IMR-90 (cell line): ENCODE data around the gene SNX15. TPM values are rescaled to one million over a fixed set of nuclear protein-coding genes. Genes with fewer than 3 reads are reported as not detected.

ENCODE experiments used
- ATAC-seq: fragments of 200-7000 bp; cut with Tn5 transposase; 2 replicates; pipeline ENCODE4 v1.9.1; 2020; ENCODE audit warnings: low read depth, mild to moderate bottlenecking, moderate library complexity
- BruUV-seq: library from RNA; stranded (reverse); fragments of 400-500 nt; replicated peaks from 2 replicates; lab custom pipeline; 2021; lab: Mats Ljungman, UMichigan
- CTCF ChIA-PET: fragments of 300-600 bp; formaldehyde crosslinking; extraction: SDS; loops from one replicate; lab custom pipeline; 2021; ENCODE audit warnings: antibody characterized with exemption; lab: Yijun Ruan, JAX
- POLR2A ChIA-PET: fragments of 300-600 bp; sonication (Branson Sonifier 250); formaldehyde crosslinking; loops from one replicate; lab custom pipeline; 2022; ENCODE audit warnings: antibody characterized with exemption; ENCODE audit not compliant: unreplicated experiment; lab: Charles Lee
- DNase-seq: peaks from one replicate; pipeline ENCODE4 v3.0.0; 2013
- H2AFZ ChIP-seq: replicated peaks from 2 replicates; pipeline ENCODE3; 2013; ENCODE audit warnings: low read length, mild to moderate bottlenecking; ENCODE audit not compliant: poor library complexity
- H2AK5ac ChIP-seq: 2 replicates; pipeline ENCODE4 v1.6.1; 2013; ENCODE audit warnings: low read depth, low read length, inconsistent platforms
- H2AK9ac ChIP-seq: replicated peaks from 2 replicates; pipeline ENCODE3; 2013; ENCODE audit warnings: mild to moderate bottlenecking, low read depth, low read length, moderate library complexity; ENCODE audit not compliant: poor library complexity
- H2BK120ac ChIP-seq: 2 replicates; pipeline ENCODE4 v1.6.1; 2013; ENCODE audit warnings: low read depth, low read length, inconsistent platforms
- H2BK15ac ChIP-seq: 3 replicates; pipeline ENCODE4 v1.6.1; 2013; ENCODE audit warnings: low read depth, low read length, inconsistent platforms
- H2BK20ac ChIP-seq: 2 replicates; pipeline ENCODE4 v1.6.1; 2013; ENCODE audit warnings: low read depth, mild to moderate bottlenecking, inconsistent platforms, low read length, moderate library complexity
- H2BK5ac ChIP-seq: 2 replicates; pipeline ENCODE4 v1.6.1; 2013; ENCODE audit warnings: mild to moderate bottlenecking, low read depth, low read length, inconsistent platforms; ENCODE audit not compliant: poor library complexity, severe bottlenecking
- H3K14ac ChIP-seq: replicated peaks from 2 replicates; pipeline ENCODE4 v1.6.1; 2013; ENCODE audit warnings: low read depth, low read length, inconsistent platforms
- H3K18ac ChIP-seq: 2 replicates; pipeline ENCODE4 v1.6.1; 2013; ENCODE audit warnings: low read depth, low read length, control low read depth
- H3K23ac ChIP-seq: 2 replicates; pipeline ENCODE4 v1.6.1; 2013; ENCODE audit warnings: low read depth, low read length, inconsistent platforms
- H3K27ac ChIP-seq: 2 replicates; pipeline ENCODE4 v1.5.1; 2013; ENCODE audit warnings: mild to moderate bottlenecking, control low read depth, low read length; ENCODE audit not compliant: insufficient read depth
- H3K27me3 ChIP-seq: 2 replicates; pipeline ENCODE4 v1.6.1; 2013; ENCODE audit warnings: low read length; ENCODE audit not compliant: control insufficient read depth, insufficient read depth
- H3K36me3 ChIP-seq: 2 replicates; pipeline ENCODE4 v1.6.1; 2013; ENCODE audit warnings: low read length, mixed read lengths; ENCODE audit not compliant: control insufficient read depth, insufficient read depth
- H3K4ac ChIP-seq: 2 replicates; pipeline ENCODE4 v1.6.1; 2013; ENCODE audit warnings: low read depth, low read length, inconsistent platforms
- H3K4me1 ChIP-seq: 2 replicates; pipeline ENCODE4 v1.6.1; 2013; ENCODE audit warnings: low read length, mixed read lengths; ENCODE audit not compliant: control insufficient read depth, insufficient read depth
- H3K4me2 ChIP-seq: 2 replicates; pipeline ENCODE4 v1.6.1; 2013; ENCODE audit warnings: low read depth, mild to moderate bottlenecking, control low read depth, low read length, moderate library complexity
- H3K4me3 ChIP-seq: 2 replicates; pipeline ENCODE4 v1.5.1; 2013; ENCODE audit warnings: low read depth, mild to moderate bottlenecking, control low read depth, low read length, moderate library complexity; ENCODE audit not compliant: insufficient read depth
- H3K56ac ChIP-seq: 2 replicates; pipeline ENCODE4 v1.6.1; 2013; ENCODE audit warnings: low read length, inconsistent platforms; ENCODE audit not compliant: insufficient read depth; ENCODE audit errors: extremely low read depth
- H3K79me1 ChIP-seq, 2 experiments: 2 replicates each; pipeline ENCODE4 v1.6.1; 2013; ENCODE audit warnings: low read length in 2 of 2, inconsistent platforms in 1 of 2, low read depth in 1 of 2
- H3K9ac ChIP-seq: 2 replicates; pipeline ENCODE4 v1.6.1; 2013; ENCODE audit warnings: low read depth, low read length, control low read depth
- H3K9me1 ChIP-seq: 2 replicates; pipeline ENCODE4 v1.6.1; 2013; ENCODE audit warnings: low read length, inconsistent platforms; ENCODE audit not compliant: insufficient read depth
- H3K9me3 ChIP-seq: 2 replicates; pipeline ENCODE4 v1.6.1; 2013; ENCODE audit warnings: low read length; ENCODE audit not compliant: control insufficient read depth, insufficient read depth
- H4K20me1 ChIP-seq: 2 replicates; pipeline ENCODE4 v1.6.1; 2013; ENCODE audit warnings: low read length, inconsistent platforms; ENCODE audit not compliant: insufficient read depth
- H4K5ac ChIP-seq: 2 replicates; pipeline ENCODE4 v1.6.1; 2013; ENCODE audit warnings: mild to moderate bottlenecking, low read depth, low read length, control low read depth
- H4K8ac ChIP-seq, 2 experiments: 2 replicates each; pipeline ENCODE4 v1.6.1; 2013; ENCODE audit warnings: low read depth in 2 of 2, low read length in 2 of 2, control low read depth in 1 of 2, inconsistent platforms in 1 of 2
- H4K91ac ChIP-seq: 2 replicates; pipeline ENCODE4 v1.6.1; 2013; ENCODE audit warnings: low read depth, low read length, inconsistent platforms; ENCODE audit not compliant: insufficient read depth
- BHLHE40 ChIP-seq: fragments of 150-350 bp; IDR thresholded peaks from 2 replicates; pipeline ENCODE4 v1.6.1; 2016; ENCODE audit warnings: mild to moderate bottlenecking, low read depth, low read length
- FOS ChIP-seq: fragments of 150-350 bp; IDR thresholded peaks from 2 replicates; pipeline ENCODE4 v1.6.1; 2016; ENCODE audit warnings: low read depth, low read length
- MAZ ChIP-seq: IDR thresholded peaks from 2 replicates; pipeline ENCODE4 v1.6.1; 2012; ENCODE audit warnings: low read depth, mild to moderate bottlenecking, low read length, improper control_type of control experiment, moderate library complexity, borderline replicate concordance
- MXI1 ChIP-seq: IDR thresholded peaks from 2 replicates; pipeline ENCODE4 v1.6.1; 2012; ENCODE audit warnings: low read depth, mild to moderate bottlenecking, low read length, moderate library complexity, borderline replicate concordance
- NFE2L2 ChIP-seq: fragments of 150-350 bp; IDR thresholded peaks from 2 replicates; pipeline ENCODE4 v1.6.1; 2016; ENCODE audit warnings: low read depth, mild to moderate bottlenecking, low read length
- RCOR1 ChIP-seq: IDR thresholded peaks from 2 replicates; pipeline ENCODE4 v1.6.1; 2012; ENCODE audit warnings: mild to moderate bottlenecking, low read length, improper control_type of control experiment; ENCODE audit not compliant: insufficient replicate concordance
- RFX5 ChIP-seq: IDR thresholded peaks from 2 replicates; pipeline ENCODE4 v1.8.0; 2012; ENCODE audit warnings: low read depth, mild to moderate bottlenecking, low read length, moderate library complexity
- USF2 ChIP-seq: fragments of 150-350 bp; IDR thresholded peaks from 2 replicates; pipeline ENCODE4 v1.6.1; 2017; ENCODE audit warnings: mild to moderate bottlenecking, antibody characterized with exemption, low read length, low read depth
- WGBS, 2 experiments: methylation state at CpG; one replicate each; pipeline versions ENCODE4 v1.1.5 to v1.1.7; 2013; ENCODE audit warnings: missing lambda C conversion rate in 2 of 2; ENCODE audit not compliant: insufficient read length in 1 of 2; ENCODE audit errors: extremely low coverage in 2 of 2; 5-methylcytosine and 5-hydroxymethylcytosine counted together
- dilution Hi-C: fragments of 300-500 bp; cut with HindIII; formaldehyde crosslinking; loops from one replicate; pipeline ENCODE4 v1.14.3; 2018; ENCODE audit warnings: low sequenced_read_pairs; ENCODE audit not compliant: unreplicated experiment
- in situ Hi-C: fragments of 300-500 bp; cut with MboI; formaldehyde crosslinking; loops from 3 replicates; pipeline ENCODE4 v1.14.3; 2019; ENCODE audit warnings: low sequenced_read_pairs, inconsistent platforms, mixed read lengths
- intact Hi-C: fragments of 100-400 bp; cut with micrococcal nuclease; formaldehyde crosslinking; loops from 2 replicates; pipeline ENCODE4 v1.10.0; 2022
- polyA plus RNA-seq, 3 experiments: library from polyadenylated mRNA; depleted of rRNA; stranded (reverse); fragments of >200 nt; gene quantifications; 2 replicates each; pipeline ENCODE4 v1.2.3, GENCODE V29; 2012; ENCODE audit warnings: low replicate concordance in 1 of 3
- total RNA-seq: library from RNA; depleted of rRNA; stranded (reverse); fragments of >200 nt; gene quantifications from 2 replicates; pipeline ENCODE4 v1.2.3, GENCODE V29; 2012

SNX15 gene
- total and polyA plus RNA-seq, 2 of the 4 experiments (the other 2 are of a cell fraction) = 9.0 to 16.3 TPM

GRCh38 chr11:65034423-65034822 is 7.2 kb downstream of the SNX15 start:
- intact Hi-C loops (no loop called here), dilution Hi-C loops (no loop called here), in situ Hi-C loops (no loop called here)
- no peak overlapping the region for H4K8ac ChIP-seq
- H3K4me2 ChIP-seq = no peak overlapping the region
- ATAC-seq (no peak), DNase-seq (no peak)
- H2AK9ac ChIP-seq = no peak overlapping the region
- H3K36me3 ChIP-seq = peaks cover 24% of the 10 kb centered on the region; the same call in 1 of the 2 replicates
- H3K27ac ChIP-seq = no peak overlapping the region
- no peak overlapping the region for H3K14ac ChIP-seq
- no peak overlapping the region for H2BK20ac ChIP-seq
- no peak overlapping the region for H3K18ac ChIP-seq
- H2BK15ac ChIP-seq = no peak overlapping the region
- no peaks in the 10 kb centered on the region; a peak in 1 of 4 replicates for H3K79me1 ChIP-seq
- no peak overlapping the region for H2AK5ac ChIP-seq
- H4K91ac ChIP-seq = no peak overlapping the region
- WGBS, 2 experiments = 100% methylated on average over 2 of the region's 2 CpGs; no CpG with 5 or more reads in 1 of the 2 experiments
- H3K4me1 ChIP-seq = no peaks in the 10 kb centered on the region
- no peak for TF ChIP-seq BHLHE40
- TF ChIP-seq USF2 = no peak
- TF ChIP-seq NFE2L2 = no peak
- TF ChIP-seq RFX5 = no peak
- TF ChIP-seq MXI1 = no peak
- TF ChIP-seq FOS = no peak
- no peak for TF ChIP-seq MAZ
- no peak for TF ChIP-seq RCOR1
- H3K23ac ChIP-seq = no peak overlapping the region
- no peak overlapping the region for H3K56ac ChIP-seq
- H3K9me3 ChIP-seq = no peaks in the 10 kb centered on the region
- no peak overlapping the region for H2AFZ ChIP-seq
- ChIA-PET POLR2A (no interaction called here), CTCF (no interaction called here)
- no peaks in the 10 kb centered on the region for H3K27me3 ChIP-seq
- no peak overlapping the region for H2BK120ac ChIP-seq
- no peaks in the 10 kb centered on the region for H3K9me1 ChIP-seq
- no peak overlapping the region for H4K5ac ChIP-seq
- H3K4me3 ChIP-seq = no peak overlapping the region
- H3K9ac ChIP-seq = no peak overlapping the region
- no peak overlapping the region for H2BK5ac ChIP-seq
- no peaks in the 10 kb centered on the region for H4K20me1 ChIP-seq
- H3K4ac ChIP-seq = no peak overlapping the region
- BruUV-seq = no TSS peak
